ENCODE measurements around the gene RAET1E.
"Not testable (repeated sequence)": the region's sequence is repeated elsewhere in the genome, so short reads cannot be mapped to it uniquely, and the experiment has no call there.

The RAET1E gene

GRCh38 chr6:149852180-149852579 lies 45.7 kb downstream of the RAET1E start:
- POLR2A ChIA-PET: no interaction called here
- no peak for TF ChIP-seq LEF1 (IDR thresholded peaks at IDR 0.05; ENCODE audit: borderline replicate concordance)
- CTCF ChIA-PET: no interaction called here
- no peak for DNase-seq (ENCODE audit: extremely low spot score)

- no peak for DNase-seq (ENCODE audit: extremely low spot score)
- ChIA-PET CTCF (no interaction called here), POLR2A (no interaction called here)
- TF ChIP-seq ELF4 (IDR thresholded peaks at IDR 0.05) (no peak), L3MBTL2 (conservative IDR thresholded peaks at IDR 0.05) (no peak), PKNOX1 (IDR thresholded peaks at IDR 0.05) (no peak), FOXM1 (IDR thresholded peaks at IDR 0.05; ENCODE audit: borderline replicate concordance) (no peak), FOXK2 (IDR thresholded peaks at IDR 0.05) (no peak), CTBP1 (IDR thresholded peaks at IDR 0.05; ENCODE audit: borderline replicate concordance) (no peak), ZNF384 (IDR thresholded peaks at IDR 0.05) (no peak), HDGF (IDR thresholded peaks at IDR 0.05; ENCODE audit: borderline replicate concordance) (no peak), LEF1 (IDR thresholded peaks at IDR 0.05; ENCODE audit: borderline replicate concordance) (no peak), TARDBP (IDR thresholded peaks at IDR 0.05) (no peak)
Observed at GRCh38 chr6:149851461-149852110, 46.3 kb downstream of the RAET1E start.

- POLR2A ChIA-PET: not testable (repeated sequence)
- CTCF ChIA-PET: interaction anchor here (0.7 kb wide), 1 partner anchor 955 kb away, joined by 5 read pairs; no protein-coding TSS in a partner anchor
Observed at GRCh38 chr6:149848343-149848742, 49.6 kb downstream of the RAET1E start.

More at GRCh38 chr6:149848343-149848742, 49.6 kb downstream of the RAET1E start:
- DNase-seq (ENCODE audit: extremely low spot score): not testable (repeated sequence)

All from HEK293T (cell line).